HG03558 (cell line): ENCODE measurements around the gene TRPT1.

Experiments
- ATAC-seq: cut with Tn5 transposase; IDR thresholded peaks from one replicate; pipeline ENCODE4 v1.9.1; 2021; ENCODE audit warnings: moderate number of reproducible peaks; ENCODE audit not compliant: unreplicated experiment; ENCODE audit errors: extremely low read depth

Gene TRPT1

GRCh38 chr11:64232182-64232966, 6.4 kb upstream of the TRPT1 start:
- ATAC-seq, result no peak

DNA sequence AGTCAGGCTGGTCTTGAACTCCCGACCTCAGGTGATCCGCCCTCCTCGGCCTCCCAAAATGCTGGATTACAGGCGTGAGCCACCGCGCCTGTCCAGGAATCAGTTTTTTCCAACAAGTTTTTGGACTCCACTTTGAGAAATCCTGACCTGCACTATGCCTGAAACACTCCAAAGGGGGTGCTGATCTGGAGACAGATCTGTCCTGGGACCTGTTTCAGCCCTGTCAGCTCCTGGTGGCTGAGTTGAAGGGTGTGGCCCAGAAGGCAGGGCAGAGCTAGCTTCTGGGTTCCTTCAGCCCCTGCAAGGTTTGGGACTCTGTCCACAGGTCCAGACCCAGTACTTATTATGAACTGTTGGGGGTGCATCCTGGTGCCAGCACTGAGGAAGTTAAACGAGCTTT, 5.6 kb upstream of the TRPT1 start:
- no peak for ATAC-seq

- ATAC-seq, result no peak
Measured at GRCh38 chr11:64230985-64231365, 5.0 kb upstream of the TRPT1 start.

DNA sequence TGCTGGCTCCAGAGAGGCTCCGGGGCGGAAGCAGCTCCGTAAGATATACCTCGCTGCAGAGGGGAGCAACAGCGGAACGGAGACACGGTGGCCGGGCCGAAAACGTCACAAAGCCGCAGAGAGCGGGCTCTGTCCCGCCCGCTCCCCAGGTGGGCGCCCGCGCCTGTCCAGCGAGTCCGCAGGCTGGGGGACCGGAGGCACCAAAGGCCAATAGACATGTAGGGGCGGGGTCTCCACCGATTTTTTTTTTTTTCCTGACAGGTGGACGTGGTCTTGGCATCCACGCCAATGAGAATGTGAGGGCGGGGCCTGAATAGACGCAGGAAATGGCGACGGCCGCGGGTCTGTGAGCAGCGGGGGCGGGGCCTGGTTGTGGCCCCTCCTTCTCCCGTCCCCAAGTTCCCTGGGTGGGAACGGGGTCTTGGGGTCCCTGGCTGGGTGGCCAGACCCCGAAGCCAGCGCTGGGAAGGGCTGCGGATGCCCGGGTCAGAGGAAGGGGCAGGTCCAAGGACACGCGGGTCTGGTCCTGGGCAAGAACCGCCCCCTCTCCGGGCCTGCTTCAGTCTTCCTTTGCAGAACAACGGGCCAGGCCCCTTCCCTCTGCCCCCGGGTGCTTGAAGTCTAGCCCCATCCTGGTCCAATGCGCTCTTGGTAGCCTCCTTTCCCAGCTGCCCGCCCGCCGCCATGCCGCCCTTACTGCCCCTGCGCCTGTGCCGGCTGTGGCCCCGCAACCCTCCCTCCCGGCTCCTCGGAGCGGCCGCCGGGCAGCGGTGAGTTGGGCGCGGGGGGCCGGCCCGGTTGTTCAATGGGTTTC, 4.4 kb upstream of the TRPT1 start, which contains the start of gene DNAJC4:
DNAJC4 (plus strand) TSS at position 378 of the 814 bp plus-strand sequence; CDS start at position 685, 307 bp downstream.
- no peak for ATAC-seq

- no peak for ATAC-seq
Measured at GRCh38 chr11:64229744-64230170, 3.8 kb upstream of the TRPT1 start.

GRCh38 chr11:64229090-64229743, 3.2 kb upstream of the TRPT1 start:
- ATAC-seq, result no peak

DNA sequence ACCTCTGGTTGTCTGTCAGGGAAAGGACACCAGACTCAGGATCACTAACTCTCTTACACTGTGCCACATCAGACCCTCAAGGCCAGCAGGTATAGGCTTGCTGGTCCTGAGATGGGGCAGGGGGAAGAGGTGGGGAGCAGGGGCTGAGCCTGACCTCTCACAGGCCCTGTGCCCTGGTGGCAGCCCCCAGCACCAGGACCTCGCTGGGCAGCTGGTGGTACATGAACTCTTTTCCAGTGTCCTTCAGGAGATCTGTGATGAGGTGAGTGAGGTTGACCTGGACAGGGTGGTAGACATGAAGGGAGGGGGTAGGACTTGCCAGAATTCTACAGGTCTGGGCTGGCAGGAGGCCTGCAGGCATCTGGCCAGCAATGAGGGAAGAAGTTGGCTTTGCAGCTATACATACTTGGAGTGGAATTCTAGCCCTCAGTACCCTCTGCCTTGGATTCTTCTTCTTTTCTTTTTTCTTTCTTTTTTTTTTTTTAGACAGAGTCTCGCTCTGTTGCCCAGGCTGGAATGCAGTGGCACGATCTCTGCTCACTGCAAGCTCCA, 1.5 kb upstream of the TRPT1 start:
- ATAC-seq, result no peak

- ATAC-seq, result no peak
Measured at GRCh38 chr11:64226507-64227051, 593 bp upstream of the TRPT1 start.

GRCh38 chr11:64224891-64225607, 937 bp downstream of the TRPT1 start:
- ATAC-seq, result no peak

DNA sequence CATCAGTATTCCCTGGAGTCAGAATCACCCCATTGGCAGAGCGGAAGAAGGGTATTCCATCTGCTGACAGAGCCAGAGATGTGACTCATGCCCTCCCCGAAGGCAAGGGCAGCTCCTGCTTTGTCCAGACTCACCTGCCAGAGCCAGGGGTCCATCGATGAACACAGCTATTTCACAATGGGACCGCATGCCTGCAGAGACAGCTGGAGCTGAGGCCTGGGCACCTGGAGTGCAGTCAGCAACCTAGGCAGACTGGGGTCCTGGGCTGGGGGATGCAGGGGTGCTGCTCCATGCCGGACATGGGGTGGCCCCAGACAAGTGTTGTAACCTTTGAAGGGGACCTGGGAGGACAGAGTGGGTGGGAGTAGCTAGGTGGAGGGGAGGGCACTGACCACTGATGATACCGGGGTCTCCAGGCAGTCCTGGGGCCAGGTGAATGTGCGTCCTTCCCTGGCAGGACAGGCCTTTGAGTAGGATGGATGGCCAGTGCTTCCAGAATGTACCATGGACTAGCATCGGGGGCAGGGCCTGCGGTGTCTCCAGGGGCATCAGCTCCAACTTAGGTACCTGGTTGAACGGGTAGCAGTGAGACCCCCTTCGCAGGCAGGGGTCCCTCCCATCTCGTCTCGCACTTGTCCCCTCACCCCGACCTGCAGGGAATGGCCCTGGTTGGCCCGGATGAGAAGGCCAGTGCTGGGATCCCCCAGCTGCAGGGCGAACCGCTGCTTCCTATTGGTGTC, 1.7 kb downstream of the TRPT1 start:
- ATAC-seq, result no peak

DNA sequence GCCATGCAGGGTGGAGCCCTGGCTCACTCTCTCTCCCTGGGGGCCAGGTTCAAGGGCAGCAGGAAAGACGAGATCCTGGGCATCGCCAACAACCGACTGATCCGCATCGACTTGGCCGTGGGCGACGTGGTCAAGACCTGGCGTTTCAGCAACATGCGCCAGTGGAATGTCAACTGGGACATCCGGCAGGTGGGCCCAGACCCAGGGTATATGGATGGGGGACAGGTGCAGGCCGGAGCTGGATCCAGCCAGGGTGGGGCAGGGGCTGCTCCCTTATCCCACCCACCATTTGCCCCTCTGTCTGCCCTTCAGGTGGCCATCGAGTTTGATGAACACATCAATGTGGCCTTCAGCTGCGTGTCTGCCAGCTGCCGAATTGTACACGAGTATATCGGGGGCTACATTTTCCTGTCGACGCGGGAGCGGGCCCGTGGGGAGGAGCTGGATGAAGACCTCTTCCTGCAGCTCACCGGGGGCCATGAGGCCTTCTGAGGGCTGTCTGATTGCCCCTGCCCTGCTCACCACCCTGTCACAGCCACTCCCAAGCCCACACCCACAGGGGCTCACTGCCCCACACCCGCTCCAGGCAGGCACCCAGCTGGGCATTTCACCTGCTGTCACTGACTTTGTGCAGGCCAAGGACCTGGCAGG, 2.9 kb downstream of the TRPT1 start:
- ATAC-seq, result no peak

- ATAC-seq, result no peak
Measured at GRCh38 chr11:64222651-64223000, 3.4 kb downstream of the TRPT1 start.

GRCh38 chr11:64220798-64221197, 5.2 kb downstream of the TRPT1 start:
- no peak for ATAC-seq

DNA sequence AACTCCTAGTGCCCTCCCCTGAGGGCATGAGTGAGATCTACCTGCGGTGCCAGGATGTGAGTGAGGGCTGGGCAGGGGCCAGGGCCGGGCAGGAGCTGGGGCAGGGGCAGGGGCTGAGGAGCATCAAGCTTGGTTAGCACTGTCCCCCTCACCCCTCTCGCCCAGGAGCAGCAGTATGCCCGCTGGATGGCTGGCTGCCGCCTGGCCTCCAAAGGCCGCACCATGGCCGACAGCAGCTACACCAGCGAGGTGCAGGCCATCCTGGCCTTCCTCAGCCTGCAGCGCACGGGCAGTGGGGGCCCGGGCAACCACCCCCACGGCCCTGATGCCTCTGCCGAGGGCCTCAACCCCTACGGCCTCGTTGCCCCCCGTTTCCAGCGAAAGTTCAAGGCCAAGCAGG, 5.7 kb downstream of the TRPT1 start:
- ATAC-seq, result no peak

DNA sequence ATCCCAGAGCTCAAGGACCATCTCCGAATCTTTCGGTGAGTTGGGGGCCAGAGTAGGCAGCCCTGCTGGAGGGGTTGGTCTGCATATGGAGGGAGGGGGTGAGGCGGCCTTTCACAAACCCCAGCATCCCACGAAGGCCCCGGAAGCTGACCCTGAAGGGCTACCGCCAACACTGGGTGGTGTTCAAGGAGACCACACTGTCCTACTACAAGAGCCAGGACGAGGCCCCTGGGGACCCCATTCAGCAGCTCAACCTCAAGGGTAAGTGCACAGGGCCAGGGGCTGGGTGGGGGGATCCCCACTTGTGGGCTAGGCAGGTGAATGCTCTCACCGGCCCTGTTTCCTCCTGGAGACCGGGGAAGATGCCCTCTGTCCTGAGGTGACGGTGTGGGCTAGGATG, 6.2 kb downstream of the TRPT1 start:
- ATAC-seq, result no peak

DNA sequence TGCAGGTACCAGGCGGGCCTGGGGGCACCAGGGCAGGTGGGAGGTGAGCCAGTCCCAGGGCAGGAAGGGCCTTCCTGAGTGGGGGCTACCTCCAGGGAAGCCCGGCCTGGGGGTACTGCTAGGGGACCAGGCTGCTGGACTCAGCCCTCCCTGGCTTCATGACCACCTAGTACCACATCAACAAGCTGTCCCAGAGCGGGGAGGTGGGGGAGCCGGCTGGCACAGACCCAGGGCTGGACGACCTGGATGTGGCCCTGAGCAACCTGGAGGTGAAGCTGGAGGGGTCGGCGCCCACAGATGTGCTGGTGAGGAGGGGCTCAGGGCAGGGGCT, 6.7 kb downstream of the TRPT1 start:
- ATAC-seq, result no peak

DNA sequence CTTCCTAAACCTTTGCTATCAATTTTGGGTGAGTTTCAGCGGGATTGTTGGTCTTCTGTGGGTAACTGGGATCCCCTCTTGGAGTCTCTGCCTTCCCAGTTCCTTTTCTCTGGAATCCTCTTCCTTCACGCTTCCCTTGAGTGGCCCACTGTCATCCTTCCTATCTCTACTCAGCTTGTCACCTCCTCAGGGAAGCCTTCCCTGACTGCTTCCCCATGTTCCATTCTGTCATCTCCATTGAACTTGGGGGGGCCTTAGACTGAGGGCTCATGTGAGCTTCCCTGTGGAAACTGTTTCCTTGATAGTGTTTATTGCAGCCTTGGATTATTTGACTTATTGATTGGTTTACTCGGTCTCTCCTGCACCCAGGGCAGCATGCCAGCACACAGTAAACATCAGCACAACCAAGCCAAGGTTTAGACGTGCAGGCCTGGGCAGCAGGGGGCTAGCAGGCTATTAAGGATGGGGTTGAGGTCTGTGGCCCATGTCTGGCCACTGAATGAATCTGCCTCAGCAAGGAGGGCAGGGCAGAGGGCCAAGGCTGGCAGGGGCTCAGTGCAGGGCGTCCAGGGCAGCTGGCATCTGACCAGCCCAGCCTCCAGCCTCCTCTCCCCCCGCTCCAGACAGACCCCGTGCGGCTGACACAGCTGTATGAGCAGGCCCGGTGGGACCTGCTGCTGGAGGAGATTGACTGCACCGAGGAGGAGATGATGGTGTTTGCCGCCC, 7.2 kb downstream of the TRPT1 start:
- ATAC-seq, result no peak

DNA sequence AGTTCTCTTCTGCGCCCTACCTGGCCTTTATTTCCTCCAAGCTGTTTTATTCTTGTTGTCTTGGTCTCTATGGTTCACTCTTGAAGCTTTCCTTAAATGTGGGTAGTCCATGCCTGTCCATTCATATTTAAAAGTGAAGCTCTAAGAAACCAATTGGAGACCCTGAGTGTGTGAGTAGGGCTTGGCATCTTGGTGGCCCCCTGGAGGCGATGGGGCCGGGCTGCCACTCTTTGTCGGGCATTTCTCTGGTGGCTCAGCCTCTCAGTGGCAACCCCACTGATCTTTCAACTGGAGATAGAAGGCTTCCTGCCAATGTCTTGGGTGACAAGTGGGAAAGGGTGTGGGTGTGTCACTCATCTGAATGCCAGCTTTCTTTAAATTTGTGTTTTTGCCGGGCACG, 9.1 kb downstream of the TRPT1 start:
- ATAC-seq, result no peak
